ENCODE data around the gene BDH2. TPM values are rescaled to one million over a fixed set of nuclear protein-coding genes. Genes with fewer than 3 reads are reported as not detected.

Gene BDH2
- total and polyA plus RNA-seq, 2 of the 8 experiments (the other 6 are each of a cell fraction or from before 2014, with no cell fraction given) = 46.0 to 46.2 TPM

GRCh38 chr4:103104886-103105285, 5.3 kb upstream of the BDH2 start:
- Histone ChIP-seq H3K4ac (replicated peaks; ENCODE audit: insufficient read length, low read depth, low read length) (no peak overlapping the region), H3K4me1 (replicated peaks in 1 of 4; ENCODE audit: control insufficient read depth in 3 of 4, insufficient read depth in 4 of 4, low read length in 3 of 4) (no peaks in the 10 kb centered on the region), H3K27ac (ENCODE audit: low read depth, low read length) (no peak overlapping the region), H3K18ac (ENCODE audit: extremely low read depth, low read length) (no peak overlapping the region), H2BK120ac (replicated peaks; ENCODE audit: low read depth, low read length) (no peak overlapping the region), H3K79me2 (ENCODE audit: control insufficient read depth in 1 of 2, insufficient read depth in 2 of 2, low read length in 2 of 2) (no peaks in the 10 kb centered on the region), H3K4me2 (ENCODE audit: insufficient read depth in 1 of 2, low read depth in 2 of 2, low read length in 2 of 2) (no peak overlapping the region), H3K23me2 (ENCODE audit: low read depth, low read length) (no peaks in the 10 kb centered on the region), H4K5ac (ENCODE audit: insufficient read length, low read depth, low read length) (no peak overlapping the region), H3K23ac (ENCODE audit: insufficient read length) (no peak overlapping the region), H3K79me1 (ENCODE audit: low read depth, low read length) (no peaks in the 10 kb centered on the region), H4K8ac (ENCODE audit: extremely low read depth, insufficient read depth, low read length) (no peak overlapping the region), H2AFZ (ENCODE audit: low read length) (no peak overlapping the region), H3K56ac (replicated peaks; ENCODE audit: insufficient read length, low read depth, low read length) (no peak overlapping the region), H4K91ac (replicated peaks; ENCODE audit: insufficient read length, low read length) (no peak overlapping the region), H2BK12ac (ENCODE audit: low read depth, low read length) (no peak overlapping the region), H3K14ac (ENCODE audit: insufficient read length) (no peak overlapping the region), H2AK5ac (ENCODE audit: low read depth, low read length) (no peak overlapping the region), H2BK5ac (ENCODE audit: low read depth, low read length) (no peak overlapping the region), H4K20me1 (replicated peaks in 1 of 2; ENCODE audit: control insufficient read depth in 1 of 2, insufficient read depth in 2 of 2, low read length in 2 of 2) (peaks cover 0 to 2% of the 10 kb centered on the region in 2 experiments), H3K27me3 (replicated peaks in 1 of 4; ENCODE audit: control insufficient read depth in 3 of 4, extremely low read depth in 1 of 4, insufficient read depth in 3 of 4, low read length in 3 of 4) (no peaks in the 10 kb centered on the region), H3K9me3 (ENCODE audit: insufficient read depth in 2 of 2, low read depth in 1 of 2, low read length in 1 of 2) (no peaks in the 10 kb centered on the region), H3K9ac (replicated peaks in 1 of 4; ENCODE audit: extremely low read depth in 1 of 4, low read depth in 3 of 4, low read length in 3 of 4) (no peak overlapping the region), H3K36me3 (ENCODE audit: control insufficient read depth in 2 of 4, insufficient read depth in 4 of 4, low read length in 3 of 4) (peaks cover 8 to 24% (median 22%) of the 10 kb centered on the region in 4 experiments), H2BK15ac (ENCODE audit: low read length) (no peak overlapping the region), H2BK20ac (ENCODE audit: low read length) (no peak overlapping the region), H3K4me3 (ENCODE audit: extremely low read depth in 1 of 4, insufficient read depth in 2 of 4, low read depth in 3 of 4, low read length in 4 of 4) (no peak overlapping the region)
- ChIA-PET POLR2A (ENCODE audit: partially characterized antibody) (no interaction called here), CTCF (ENCODE audit: partially characterized antibody) (interaction anchor here (1.8 kb wide), 1 partner anchor 10 kb away, joined by 3 read pairs; no protein-coding TSS in a partner anchor)
- TF ChIP-seq CEBPB (IDR thresholded peaks at IDR 0.05; ENCODE audit: low read depth, low read length) (peak; percentile 52; the same call in 1 of the 2 replicates), RXRA (IDR thresholded peaks at IDR 0.05; ENCODE audit: insufficient read depth, low read depth, low read length) (no peak)
- no peak for FAIRE-seq
- WGBS, 2 experiments (ENCODE audit: extremely low coverage in 1 of 2, insufficient coverage in 1 of 2, insufficient read length in 1 of 2, insufficient replicate concordance in 2 of 2, low coverage in 1 of 2, low lambda C conversion rate in 2 of 2, missing lambda C conversion rate in 1 of 2) = 85% methylated on average over 3 of the region's 3 CpGs; no CpG with 5 or more reads in 1 of the 2 experiments
- DNase-seq (ENCODE audit: low read depth in 1 of 2, low spot score in 2 of 2) = no peak
